GDM1 (cell line): ENCODE measurements around the gene TBC1D4.

Experiments
- DNase-seq: peaks from one replicate; lab custom pipeline; 2025; lab: John Stamatoyannopoulos, UW

The TBC1D4 gene, protein sequence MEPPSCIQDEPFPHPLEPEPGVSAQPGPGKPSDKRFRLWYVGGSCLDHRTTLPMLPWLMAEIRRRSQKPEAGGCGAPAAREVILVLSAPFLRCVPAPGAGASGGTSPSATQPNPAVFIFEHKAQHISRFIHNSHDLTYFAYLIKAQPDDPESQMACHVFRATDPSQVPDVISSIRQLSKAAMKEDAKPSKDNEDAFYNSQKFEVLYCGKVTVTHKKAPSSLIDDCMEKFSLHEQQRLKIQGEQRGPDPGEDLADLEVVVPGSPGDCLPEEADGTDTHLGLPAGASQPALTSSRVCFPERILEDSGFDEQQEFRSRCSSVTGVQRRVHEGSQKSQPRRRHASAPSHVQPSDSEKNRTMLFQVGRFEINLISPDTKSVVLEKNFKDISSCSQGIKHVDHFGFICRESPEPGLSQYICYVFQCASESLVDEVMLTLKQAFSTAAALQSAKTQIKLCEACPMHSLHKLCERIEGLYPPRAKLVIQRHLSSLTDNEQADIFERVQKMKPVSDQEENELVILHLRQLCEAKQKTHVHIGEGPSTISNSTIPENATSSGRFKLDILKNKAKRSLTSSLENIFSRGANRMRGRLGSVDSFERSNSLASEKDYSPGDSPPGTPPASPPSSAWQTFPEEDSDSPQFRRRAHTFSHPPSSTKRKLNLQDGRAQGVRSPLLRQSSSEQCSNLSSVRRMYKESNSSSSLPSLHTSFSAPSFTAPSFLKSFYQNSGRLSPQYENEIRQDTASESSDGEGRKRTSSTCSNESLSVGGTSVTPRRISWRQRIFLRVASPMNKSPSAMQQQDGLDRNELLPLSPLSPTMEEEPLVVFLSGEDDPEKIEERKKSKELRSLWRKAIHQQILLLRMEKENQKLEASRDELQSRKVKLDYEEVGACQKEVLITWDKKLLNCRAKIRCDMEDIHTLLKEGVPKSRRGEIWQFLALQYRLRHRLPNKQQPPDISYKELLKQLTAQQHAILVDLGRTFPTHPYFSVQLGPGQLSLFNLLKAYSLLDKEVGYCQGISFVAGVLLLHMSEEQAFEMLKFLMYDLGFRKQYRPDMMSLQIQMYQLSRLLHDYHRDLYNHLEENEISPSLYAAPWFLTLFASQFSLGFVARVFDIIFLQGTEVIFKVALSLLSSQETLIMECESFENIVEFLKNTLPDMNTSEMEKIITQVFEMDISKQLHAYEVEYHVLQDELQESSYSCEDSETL (N-terminal part only)

DNA sequence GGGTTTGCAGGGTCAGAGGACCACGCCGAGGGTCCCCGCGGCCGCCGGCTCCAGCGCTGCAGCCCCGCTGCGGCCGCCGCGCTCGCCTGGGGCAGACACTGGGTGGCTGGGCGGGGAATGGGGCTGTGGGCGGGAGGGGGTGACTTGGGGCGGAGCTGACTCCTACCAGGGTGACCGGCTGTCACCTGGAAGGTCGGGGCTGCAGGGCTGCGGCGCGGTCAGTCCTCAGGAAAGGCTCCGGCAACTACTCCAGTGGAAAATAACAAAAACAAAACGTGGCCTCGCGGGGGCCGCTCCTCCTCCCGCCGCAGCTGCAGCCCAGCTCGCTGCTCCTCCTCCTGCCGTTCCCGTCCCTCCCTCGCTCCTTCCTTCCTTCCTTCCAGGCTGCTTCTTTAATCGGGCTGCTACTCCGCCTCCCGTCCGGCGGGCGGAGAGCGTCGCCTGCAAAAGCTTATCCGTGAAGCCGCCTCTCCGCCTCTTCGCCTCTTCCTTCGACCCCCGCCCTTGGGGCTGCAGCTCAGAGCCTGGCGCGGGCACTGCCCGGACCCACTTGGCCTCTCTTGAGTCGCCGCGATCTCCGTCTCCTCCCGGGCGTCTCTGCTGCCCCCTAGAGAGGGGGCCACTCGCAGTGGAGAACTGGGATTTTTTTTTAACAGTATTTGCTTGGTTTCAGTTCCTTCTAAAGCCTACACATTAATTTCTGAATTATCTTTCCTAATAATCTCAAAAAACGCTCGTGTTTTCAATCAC, at the start of gene TBC1D4:
Gene TBC1D4 (minus strand): TSS at position 100 of the 750 bp plus-strand sequence. CDS start 402 bp downstream, outside the sequence.
- DNase-seq = peak; percentile 99

DNA sequence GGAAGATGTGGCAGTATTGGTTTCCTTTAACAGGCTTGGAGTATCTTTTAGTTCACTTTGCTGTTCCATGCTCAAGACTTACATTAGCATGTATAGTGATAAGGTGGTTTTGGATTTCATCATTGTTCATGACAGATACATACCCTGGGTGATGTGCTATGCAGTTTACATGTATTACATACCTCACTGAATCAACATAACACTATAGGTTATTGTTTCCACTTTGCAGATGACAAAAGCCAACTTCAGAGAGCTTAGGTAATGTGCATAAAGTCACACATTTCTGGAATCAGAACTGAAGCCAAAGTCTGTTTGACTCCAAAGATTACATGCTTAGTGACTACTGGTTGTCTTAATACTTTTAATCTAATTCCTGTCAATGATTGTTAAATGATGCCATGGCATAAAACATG, 48.6 kb upstream of the TBC1D4 start:
- no peak for DNase-seq

DNA sequence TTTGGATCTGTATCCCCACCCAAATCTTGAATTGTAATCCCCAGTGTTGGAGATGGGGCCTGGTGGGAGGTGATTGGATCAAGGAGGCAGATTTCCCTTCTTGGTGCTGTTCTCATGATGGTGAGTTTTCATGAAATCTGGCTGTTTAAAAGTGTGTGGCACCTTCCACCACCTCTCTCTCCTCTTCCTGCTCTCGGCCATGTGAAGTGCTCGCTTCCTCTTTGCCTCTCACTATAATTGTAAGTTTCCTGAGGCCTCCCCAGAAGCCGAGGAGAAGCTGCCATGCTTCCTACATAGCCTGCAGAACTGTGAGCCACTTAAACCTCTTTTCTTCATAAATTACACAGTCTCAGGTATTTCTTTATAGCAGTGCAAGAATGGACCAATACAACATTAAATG, 40.0 kb upstream of the TBC1D4 start:
- DNase-seq = no peak

DNA sequence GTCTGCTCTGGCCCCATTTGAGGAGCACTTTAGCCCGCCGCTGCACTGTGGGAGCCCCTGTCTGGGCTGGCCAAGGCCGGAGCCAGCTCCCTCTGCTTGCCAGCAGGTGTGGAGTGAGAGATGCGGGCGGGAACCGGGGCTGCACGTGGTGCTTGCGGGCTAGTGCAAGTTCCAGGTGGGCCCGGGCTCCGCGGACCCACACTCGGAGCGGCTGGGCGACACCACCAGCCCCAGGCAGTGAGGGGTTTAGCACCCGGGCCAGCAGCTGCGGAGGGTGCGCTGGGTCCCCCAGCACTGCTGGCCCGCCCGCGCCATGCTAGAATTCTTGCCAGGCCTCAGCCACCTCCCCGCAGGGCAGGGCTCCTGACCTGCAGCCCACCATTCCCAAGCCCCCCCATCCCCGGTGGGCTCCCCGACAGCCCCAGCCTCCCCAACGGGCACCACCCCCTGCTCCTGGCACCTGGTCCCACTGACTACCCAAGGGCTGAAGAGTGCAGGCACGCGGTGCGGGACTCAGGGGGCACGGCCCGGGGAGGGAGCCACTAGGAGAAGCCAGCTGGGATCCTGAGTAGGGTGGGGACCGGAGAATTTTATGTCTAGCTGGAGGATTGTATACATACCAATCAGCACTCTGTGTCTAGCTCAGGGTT, 36.6 kb upstream of the TBC1D4 start:
- DNase-seq = no peak

DNA sequence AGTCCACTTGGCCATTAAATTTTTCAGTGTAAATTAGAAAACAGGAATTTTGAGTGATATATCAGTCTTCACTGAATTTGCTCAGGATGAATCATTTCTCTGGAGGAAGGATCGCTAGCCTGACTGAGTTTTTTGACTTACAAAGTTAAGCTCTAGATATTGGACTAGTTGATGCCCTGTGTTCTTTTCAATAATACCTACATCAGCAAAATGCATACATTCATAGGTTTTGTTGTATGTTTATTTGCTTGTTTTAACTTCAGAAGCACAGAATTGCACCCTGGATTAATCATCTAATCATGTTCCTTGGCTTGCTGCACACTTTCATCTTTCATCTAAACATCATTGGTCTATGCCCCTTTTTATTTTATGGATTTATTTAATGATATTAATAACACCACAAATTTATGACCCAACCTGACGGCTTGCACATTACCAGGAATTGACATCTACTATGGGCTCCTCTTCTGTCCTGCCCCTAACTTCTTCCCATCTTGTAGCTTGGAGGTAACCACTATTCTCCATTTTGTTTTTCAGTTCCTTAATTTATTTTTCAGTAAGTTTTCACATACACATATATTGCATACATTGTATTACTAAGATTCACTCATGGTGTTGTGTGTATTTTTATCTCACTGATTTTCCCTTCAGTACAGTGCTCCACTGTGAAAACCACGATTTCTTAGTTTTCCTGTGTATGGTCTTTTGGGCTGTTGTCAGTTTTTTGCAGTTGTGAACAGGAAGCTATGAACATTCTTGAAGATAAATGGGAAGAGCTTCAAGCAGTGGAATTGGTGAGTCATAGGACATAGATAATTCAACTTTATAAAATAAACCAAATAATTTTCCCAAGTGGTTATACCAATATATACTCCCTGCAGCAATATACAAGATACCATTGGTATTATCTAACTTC, 32.4 kb upstream of the TBC1D4 start:
- peak; percentile 44 for DNase-seq

DNA sequence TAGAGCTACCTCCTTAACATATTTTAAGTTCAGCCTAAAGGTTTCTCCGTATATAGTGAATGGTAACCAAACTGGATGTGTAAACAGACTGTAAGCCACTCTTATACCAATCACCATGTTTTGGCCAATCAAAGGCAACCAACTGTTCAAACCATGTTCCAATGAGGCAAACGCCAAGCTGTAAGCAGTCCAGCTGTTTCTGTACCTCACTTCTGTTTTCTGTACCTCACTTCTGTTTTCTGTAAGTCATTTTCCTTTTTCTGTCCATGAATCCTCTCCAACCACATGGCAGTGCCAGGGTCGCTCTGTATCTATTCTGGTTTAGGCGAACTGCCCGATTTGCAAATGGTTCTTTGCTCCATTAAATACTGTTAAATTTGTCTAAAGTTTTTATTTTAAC, 31.3 kb upstream of the TBC1D4 start:
- no peak for DNase-seq

DNA sequence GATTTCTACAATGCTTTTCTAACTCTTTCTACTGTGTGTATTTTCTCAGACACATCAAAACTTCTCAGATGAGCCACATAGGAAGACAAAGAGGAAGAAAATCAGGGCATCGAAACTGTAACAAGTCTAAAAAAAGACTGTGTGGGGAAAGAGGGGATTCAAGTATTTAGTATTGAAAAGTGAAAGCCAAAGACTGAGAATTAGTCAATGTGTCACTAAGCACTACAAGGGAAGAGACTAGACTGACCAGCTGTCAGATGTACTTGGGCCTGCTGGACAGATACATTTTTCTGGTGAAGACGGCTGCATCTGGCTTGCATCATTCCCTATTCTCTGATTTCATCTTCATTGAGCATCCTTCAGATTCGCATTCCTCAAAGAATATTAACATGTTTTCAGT, 30.3 kb upstream of the TBC1D4 start:
- no peak for DNase-seq

DNA sequence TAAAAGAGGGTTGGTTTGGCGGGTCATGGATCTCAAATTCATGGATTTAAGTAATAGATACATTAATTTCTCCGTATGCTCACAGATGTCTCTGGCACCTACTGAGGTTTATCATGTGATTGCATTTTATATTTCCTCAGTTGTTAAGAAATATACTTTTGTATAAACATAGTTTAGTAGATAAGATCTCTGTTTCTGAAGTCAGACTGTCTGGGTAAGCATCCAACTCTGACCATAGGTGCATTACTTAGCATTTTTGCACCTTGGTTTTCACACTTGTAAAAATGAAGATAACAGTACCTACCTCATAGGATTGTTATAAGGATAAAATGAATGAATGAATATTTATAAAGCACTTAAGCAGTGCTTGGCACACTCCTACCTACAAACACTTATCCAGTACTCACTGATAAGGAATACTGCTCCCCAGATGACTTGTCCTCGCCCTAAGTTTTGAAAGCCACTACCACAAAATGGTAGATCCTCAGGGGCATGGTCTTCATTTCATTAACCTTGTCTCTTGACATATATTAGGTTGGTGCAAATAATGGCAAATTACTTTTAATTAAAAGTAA, 29.2 kb upstream of the TBC1D4 start:
- DNase-seq = no peak

DNA sequence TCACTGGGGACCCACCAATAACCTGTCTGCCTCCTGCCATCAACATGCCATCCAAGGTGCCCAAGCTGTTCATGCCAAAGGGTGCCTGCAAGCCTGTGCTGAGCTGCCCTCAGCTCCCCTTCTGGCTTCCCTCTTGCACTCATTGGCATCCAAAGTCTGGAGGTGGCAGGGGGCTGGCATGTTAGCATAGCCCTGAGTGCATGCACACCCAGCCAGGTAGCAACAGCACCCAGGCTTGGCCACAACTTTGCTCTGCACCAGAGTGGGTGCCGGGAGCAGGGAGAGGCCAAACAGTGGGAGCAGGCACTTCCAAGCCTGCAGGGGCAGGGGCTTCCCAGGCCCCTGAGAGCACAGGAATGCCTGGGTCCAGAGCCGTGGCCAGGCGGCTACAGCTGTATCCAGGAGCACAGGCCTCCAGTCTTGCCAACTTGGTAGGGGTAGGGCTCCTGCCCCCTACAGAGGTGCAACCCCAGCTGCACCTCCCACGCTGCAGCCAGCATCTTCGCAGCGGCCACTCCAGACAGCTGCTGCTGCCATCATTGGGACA, 26.1 kb upstream of the TBC1D4 start:
- no peak for DNase-seq

DNA sequence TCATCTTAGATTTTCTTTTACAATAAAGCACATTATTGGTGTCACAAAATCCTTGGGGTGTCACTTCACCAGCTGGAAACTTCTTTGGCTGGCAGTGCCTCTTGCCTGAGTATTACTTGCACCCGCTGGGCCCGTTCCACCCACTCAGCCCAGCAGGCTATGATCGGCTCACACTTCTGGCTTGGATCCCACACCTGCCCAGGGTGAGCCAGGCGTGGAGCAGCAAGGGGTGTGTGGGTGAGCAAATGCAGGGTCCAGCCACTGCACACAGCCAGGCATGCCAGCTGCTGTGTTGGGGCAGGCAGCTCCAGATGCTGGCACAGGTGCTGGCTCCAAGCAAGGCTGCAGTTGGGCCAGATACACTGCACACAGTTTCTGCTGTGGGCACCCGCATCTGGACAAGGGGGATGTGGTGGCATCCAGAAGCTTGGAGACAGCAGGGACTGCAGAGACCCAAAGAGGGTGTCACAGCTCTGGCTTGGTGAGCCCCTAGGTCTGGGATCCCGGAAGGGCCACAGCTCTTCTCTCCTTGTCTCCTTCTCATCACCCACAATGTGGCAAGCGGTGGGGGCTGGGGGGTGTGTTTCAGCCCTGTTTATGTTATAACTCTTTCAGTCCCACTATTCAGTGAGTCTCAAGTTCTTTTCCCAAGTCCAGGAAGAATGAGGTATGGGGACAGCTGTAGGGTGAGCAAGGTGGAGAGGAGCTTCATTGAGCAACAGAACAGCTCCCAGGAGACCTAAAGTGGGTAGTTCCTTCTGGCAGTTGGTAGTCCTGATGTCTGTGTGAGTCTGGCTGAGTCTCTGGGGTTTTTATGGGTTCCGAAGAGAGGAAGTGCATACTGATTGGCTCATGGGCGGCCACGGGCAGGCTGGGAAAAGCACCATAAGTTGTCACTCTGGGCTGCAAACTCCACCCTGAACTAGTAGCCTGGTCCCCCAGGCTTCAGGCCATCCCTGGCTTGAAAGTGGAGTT, 25.3 kb upstream of the TBC1D4 start:
- DNase-seq = no peak

DNA sequence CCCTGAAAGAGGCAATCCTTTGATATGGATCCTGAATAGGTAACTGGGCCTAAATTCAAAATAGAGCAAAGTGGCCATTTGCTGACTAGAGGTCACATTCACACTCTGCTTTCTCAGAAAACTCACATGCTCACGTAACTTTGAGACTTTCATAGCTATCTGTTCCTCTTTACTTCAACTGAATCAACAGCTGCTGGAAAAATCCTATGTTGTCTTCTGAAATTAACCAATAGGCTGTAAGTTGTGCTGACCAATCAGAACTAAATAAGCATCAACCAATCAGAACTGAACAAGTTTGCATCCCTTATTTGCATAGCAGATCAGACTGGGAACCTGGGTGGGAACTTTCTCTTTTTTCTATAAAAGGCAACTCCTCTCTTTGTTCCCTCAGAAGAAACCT, 24.0 kb upstream of the TBC1D4 start:
- no peak for DNase-seq

DNA sequence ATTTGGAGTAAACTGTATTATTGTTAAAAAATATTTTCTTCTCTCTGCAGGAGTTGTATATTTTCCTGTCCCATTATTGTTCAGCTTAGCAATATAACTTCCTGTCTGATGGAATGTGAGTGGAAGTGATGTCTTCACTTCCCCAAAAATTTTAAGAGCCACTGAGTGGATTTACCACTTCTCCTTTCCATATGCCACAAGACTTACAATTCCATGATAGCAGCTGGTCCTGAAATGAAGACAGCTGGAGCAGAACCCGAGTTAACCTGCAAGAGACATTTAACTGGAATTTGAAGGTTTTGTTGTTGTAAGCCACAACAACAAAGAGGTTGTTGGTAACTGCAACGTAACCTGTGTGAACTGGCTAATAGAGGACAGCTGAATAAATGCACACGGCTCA, 23.4 kb upstream of the TBC1D4 start:
- peak; percentile 62 for DNase-seq

DNA sequence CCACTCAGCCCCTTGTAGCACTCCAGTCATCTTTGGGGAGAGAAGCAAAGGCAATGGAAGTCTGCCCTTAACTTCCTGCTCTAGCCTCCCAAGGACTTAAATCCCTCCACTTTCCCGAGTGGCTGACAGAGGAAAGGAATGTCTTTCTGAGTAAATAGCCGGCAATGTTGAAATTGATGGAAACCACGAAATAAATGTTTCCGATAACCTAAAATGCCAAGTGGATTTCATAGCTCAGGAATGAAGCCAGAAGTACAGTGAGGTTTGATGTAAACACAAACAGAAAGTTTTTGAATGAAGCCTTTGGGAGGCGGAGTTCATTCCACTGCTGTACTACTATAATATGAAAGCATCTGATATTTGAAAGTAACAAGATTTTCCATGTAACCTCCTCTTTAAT, 14.0 kb upstream of the TBC1D4 start:
- DNase-seq = no peak

DNA sequence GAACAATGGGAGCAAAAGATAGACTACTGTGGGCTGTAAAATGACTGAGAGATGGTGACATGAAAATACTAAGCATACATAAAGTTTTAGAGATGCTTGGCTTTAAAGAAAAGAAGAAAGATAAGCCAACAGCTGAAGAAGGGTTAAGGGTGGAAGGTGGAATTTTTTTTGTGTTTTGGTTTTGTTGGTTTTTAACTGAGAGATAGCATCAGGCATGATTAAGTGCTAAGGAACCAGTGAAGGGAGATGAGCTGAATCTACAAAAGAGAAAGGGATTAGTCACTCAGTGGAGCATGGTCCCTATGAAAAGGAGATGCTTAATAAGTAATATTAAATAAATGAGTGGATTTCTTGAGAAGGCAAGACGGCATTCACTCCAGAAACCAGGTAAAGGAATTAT, 12.5 kb upstream of the TBC1D4 start:
- DNase-seq = no peak

DNA sequence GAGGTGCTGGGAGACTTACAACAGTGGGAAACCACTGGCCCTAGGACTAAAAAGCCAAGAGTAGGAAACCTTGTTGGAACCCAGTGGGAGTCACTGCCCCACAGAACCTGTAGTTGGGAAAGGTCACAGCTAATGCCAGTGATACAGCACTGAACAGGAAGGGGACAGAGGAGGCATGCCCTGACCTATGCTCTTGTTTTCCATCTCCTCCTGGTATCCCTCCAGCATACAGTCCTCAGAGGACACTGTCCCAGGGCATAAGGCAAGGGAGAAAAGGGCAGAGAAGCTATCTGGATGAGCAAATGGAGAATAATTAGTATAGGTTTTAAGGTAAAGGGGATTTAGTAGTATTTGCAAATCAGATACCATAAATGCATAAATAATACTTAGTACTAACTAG, 11.2 kb upstream of the TBC1D4 start:
- no peak for DNase-seq

DNA sequence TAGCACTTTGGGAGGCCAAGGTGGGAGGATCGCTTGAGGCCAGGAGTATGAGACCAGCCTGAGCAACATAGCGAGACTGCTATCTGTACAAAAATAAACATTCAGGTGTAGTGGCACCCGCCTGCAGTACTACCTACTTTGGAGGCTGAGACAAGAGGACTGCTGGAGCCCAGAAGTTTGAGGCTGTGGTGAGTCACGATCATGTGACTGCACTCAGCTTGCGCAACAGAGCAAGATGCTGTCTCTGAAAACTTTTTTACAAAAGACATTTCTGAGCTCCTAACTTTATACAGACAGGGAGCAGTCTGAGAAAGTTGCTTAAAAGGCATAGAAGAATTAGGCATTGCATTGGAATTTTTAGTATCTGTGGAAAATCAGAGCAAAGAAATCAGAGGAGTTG, 10.4 kb upstream of the TBC1D4 start:
- DNase-seq = no peak

DNA sequence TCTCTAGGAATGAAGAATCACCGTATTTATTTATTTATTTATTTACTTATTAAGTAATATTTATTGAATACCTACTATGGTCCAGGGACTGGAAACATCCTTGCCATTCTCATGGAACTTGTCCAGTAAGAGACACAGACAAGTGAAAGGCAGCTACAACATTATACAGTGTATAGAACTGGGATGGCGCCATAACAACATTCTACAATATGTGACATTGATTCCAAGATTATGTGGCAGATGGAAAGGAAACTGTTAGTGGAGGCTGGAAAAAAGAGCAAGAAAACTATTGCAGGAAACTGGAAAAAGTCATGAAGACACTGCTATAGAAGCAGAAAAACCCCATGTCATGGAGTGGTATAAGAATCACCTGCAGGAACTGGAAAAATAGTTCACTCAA, 9.4 kb upstream of the TBC1D4 start:
- DNase-seq = no peak
